Testis (tissue), 3 donors: ENCODE data around the gene DCHS2. TPM values are rescaled to one million over a fixed set of nuclear protein-coding genes. Genes with fewer than 3 reads are reported as not detected.

Experiments
- DNase-seq: peaks from one replicate; pipeline ENCODE4 v3.0.0-alpha.2; 2019
- H3K27ac ChIP-seq, 2 donors: fragments of 200-600 bp; sonication (generic); one replicate each; pipeline ENCODE4 v1.5.1; 2019
- H3K27me3 ChIP-seq: fragments of 200-600 bp; sonication (generic); one replicate; pipeline ENCODE4 v1.5.1; 2019
- H3K36me3 ChIP-seq: fragments of 200-600 bp; sonication (generic); one replicate; pipeline ENCODE4 v1.5.1; 2017; ENCODE audit warnings: low read depth; ENCODE audit errors: missing control alignments
- H3K4me1 ChIP-seq: fragments of 200-600 bp; sonication (generic); one replicate; pipeline ENCODE4 v1.5.1; 2019
- H3K4me3 ChIP-seq, 2 donors: fragments of 200-600 bp; sonication (generic); one replicate each; pipeline ENCODE4 v1.5.1; 2017 to 2019
- H3K9me3 ChIP-seq: fragments of 200-600 bp; sonication (generic); one replicate; pipeline ENCODE4 v1.5.1; 2017
- CTCF ChIP-seq, 3 experiments: fragments of 450-650 bp in 2 of 3; fragments of 200-600 bp in 1 of 3; sonication (generic) in 1 of 3; IDR thresholded peaks; one replicate each; pipeline ENCODE4 v1.5.1; 2016 to 2019; ENCODE audit warnings: antibody characterized with exemption in 3 of 3, mild to moderate bottlenecking in 2 of 3, moderate library complexity in 1 of 3
- POLR2A ChIP-seq: fragments of 450-650 bp; IDR thresholded peaks from one replicate; pipeline ENCODE4 v1.6.1; 2017; ENCODE audit warnings: antibody characterized with exemption, mild to moderate bottlenecking, moderate library complexity
- WGBS, 2 donors: methylation state at CpG; one replicate each; pipeline ENCODE4 v1.1.5; 2018; 5-methylcytosine and 5-hydroxymethylcytosine counted together
- intact Hi-C: fragments of 100-400 bp; cut with DNase I; formaldehyde crosslinking; loops from one replicate; pipeline ENCODE4 v1.15.1; 2023; ENCODE audit warnings: low total_unique reads
- polyA plus RNA-seq: library from polyadenylated mRNA; stranded (reverse); fragments of 350-450 nt; fragmentation: Illumina TruSeq; extraction: RNeasy Lipid Tissue Mini Kit (QIAGEN cat#74804); gene quantifications from one replicate; pipeline ENCODE4 v1.2.3, GENCODE V29; 2014; ENCODE audit warnings: low read depth, low replicate concordance; ENCODE audit not compliant: insufficient read depth
- total RNA-seq, 2 donors: library from RNA; depleted of rRNA; stranded (reverse); fragments of >200 nt; gene quantifications; one replicate each; pipeline ENCODE4 v1.2.3, GENCODE V29; 2016

DCHS2 gene
- total and polyA plus RNA-seq, 3 donors from 2014 or later, result 2.4 to 6.5 (median 4.7) TPM

GRCh38 chr4:154211506-154211905 lies 280.1 kb downstream of the DCHS2 start:
- WGBS, 2 donors, result 79 to 95% methylated on average over 1 of the region's 1 CpG
- no peaks in the 10 kb centered on the region for H3K9me3 ChIP-seq
- no peak overlapping the region for H3K4me3 ChIP-seq
- no peaks in the 10 kb centered on the region for H3K4me1 ChIP-seq
- no peaks in the 10 kb centered on the region for H3K27me3 ChIP-seq
- intact Hi-C loops, result no loop called here
- no peaks in the 10 kb centered on the region for H3K36me3 ChIP-seq
- H3K27ac ChIP-seq, result no peak overlapping the region
- DNase-seq, result no peak
- TF ChIP-seq POLR2A (no peak), CTCF (IDR thresholded peaks at IDR 0.05) (no peak)

- no peaks in the 10 kb centered on the region for H3K27me3 ChIP-seq
- H3K4me1 ChIP-seq, result peaks cover 3% of the 10 kb centered on the region
- H3K9me3 ChIP-seq, result no peaks in the 10 kb centered on the region
- TF ChIP-seq POLR2A (no peak), CTCF (IDR thresholded peaks at IDR 0.05) (no peak)
- no peak overlapping the region for H3K4me3 ChIP-seq
- no peak overlapping the region for H3K27ac ChIP-seq
- WGBS, 2 donors, result 85 to 87% methylated on average over 5 of the region's 5 CpGs
- DNase-seq, result no peak
- no peaks in the 10 kb centered on the region for H3K36me3 ChIP-seq
- intact Hi-C loops, result no loop called here
These were observed 283.2 kb downstream of the DCHS2 start for GRCh38 chr4:154208424-154208823.

- no peak for TF ChIP-seq POLR2A
- Histone ChIP-seq H3K27me3 (no peaks in the 10 kb centered on the region), H3K36me3 (no peaks in the 10 kb centered on the region), H3K9me3 (no peaks in the 10 kb centered on the region), H3K27ac (no peak overlapping the region), H3K4me1 (peaks cover 3% of the 10 kb centered on the region), H3K4me3 (no peak overlapping the region)
- 56 to 67% methylated on average over 3 of the region's 3 CpGs for WGBS, 2 donors
- intact Hi-C loops, result no loop called here
- no peak for DNase-seq
These were observed 286.1 kb downstream of the DCHS2 start for GRCh38 chr4:154205471-154205870.

GRCh38 chr4:154194649-154195048 lies 296.9 kb downstream of the DCHS2 start:
- TF ChIP-seq POLR2A (no peak), CTCF (IDR thresholded peaks at IDR 0.05) (no peak)
- no peaks in the 10 kb centered on the region for H3K27me3 ChIP-seq
- no peaks in the 10 kb centered on the region for H3K36me3 ChIP-seq
- H3K27ac ChIP-seq, result no peak overlapping the region
- no peak for DNase-seq
- H3K4me3 ChIP-seq, result no peak overlapping the region
- H3K4me1 ChIP-seq, result no peaks in the 10 kb centered on the region
- intact Hi-C loops, result no loop called here
- no peaks in the 10 kb centered on the region for H3K9me3 ChIP-seq

- H3K4me3 ChIP-seq, result no peak overlapping the region
- no peak overlapping the region for H3K27ac ChIP-seq
- H3K9me3 ChIP-seq, result no peaks in the 10 kb centered on the region
- no peak for TF ChIP-seq CTCF (IDR thresholded peaks at IDR 0.05)
- no peak for TF ChIP-seq POLR2A
- no peaks in the 10 kb centered on the region for H3K4me1 ChIP-seq
- H3K27me3 ChIP-seq, result no peaks in the 10 kb centered on the region
- intact Hi-C loops, result no loop called here
- WGBS, 2 donors, result 99% methylated on average over 8 of the region's 8 CpGs
- no peaks in the 10 kb centered on the region for H3K36me3 ChIP-seq
- DNase-seq, result no peak
These were observed 299.0 kb downstream of the DCHS2 start for GRCh38 chr4:154192585-154192984.
